ENCODE measurements around the gene ZNF462. TPM values are rescaled to one million over a fixed set of nuclear protein-coding genes. Genes with fewer than 3 reads are reported as not detected.

ZNF462 gene
- total RNA-seq, 2 donors from 2014 or later = 4.7 to 8.9 TPM

GRCh38 chr9:106828070-106828469 is 34.9 kb upstream of the ZNF462 start:
- Histone ChIP-seq H3K4me3 (no peak overlapping the region), H3K27me3 (no peaks in the 10 kb centered on the region), H3K4me1 (peaks cover 10% of the 10 kb centered on the region), H3K27ac (no peak overlapping the region), H3K9me3 (no peaks in the 10 kb centered on the region), H3K36me3 (replicated peaks in 1 of 2; ENCODE audit: insufficient read depth in 1 of 2, low read depth in 2 of 2) (no peaks in the 10 kb centered on the region)
- no peak for TF ChIP-seq POLR2A (IDR thresholded peaks at IDR 0.05)
- TF ChIP-seq CTCF (IDR thresholded peaks at IDR 0.05) = no peak
- ATAC-seq (no peak), DNase-seq (no peak)
- intact Hi-C loops (cut with DNase I) = no loop called here
- WGBS, 2 donors = 31 to 38% methylated on average over 3 of the region's 3 CpGs

- no peaks in the 10 kb centered on the region for H3K9me3 ChIP-seq
- no peaks in the 10 kb centered on the region for H3K36me3 ChIP-seq (replicated peaks in 1 of 2; ENCODE audit: insufficient read depth in 1 of 2, low read depth in 2 of 2)
- intact Hi-C loops (cut with DNase I) = no loop called here
- H3K27ac ChIP-seq = no peak overlapping the region
- no peak for ATAC-seq
- H3K4me1 ChIP-seq = peaks cover 10% of the 10 kb centered on the region
- DNase-seq = no peak
- TF ChIP-seq CTCF (IDR thresholded peaks at IDR 0.05) (no peak), POLR2A (IDR thresholded peaks at IDR 0.05) (no peak)
- H3K27me3 ChIP-seq = no peaks in the 10 kb centered on the region
- no peak overlapping the region for H3K4me3 ChIP-seq
These were observed 34.0 kb upstream of the ZNF462 start for GRCh38 chr9:106828965-106829364.

- DNase-seq (no peak), ATAC-seq (no peak)
- TF ChIP-seq CTCF (IDR thresholded peaks at IDR 0.05) (no peak), POLR2A (IDR thresholded peaks at IDR 0.05) (no peak)
- Histone ChIP-seq H3K27ac (no peak overlapping the region), H3K9me3 (no peaks in the 10 kb centered on the region), H3K36me3 (replicated peaks in 1 of 2; ENCODE audit: insufficient read depth in 1 of 2, low read depth in 2 of 2) (no peaks in the 10 kb centered on the region), H3K27me3 (no peaks in the 10 kb centered on the region), H3K4me1 (peaks cover 10% of the 10 kb centered on the region), H3K4me3 (no peak overlapping the region)
- 58 to 59% methylated on average over 2 of the region's 2 CpGs for WGBS, 2 donors
- intact Hi-C loops (cut with DNase I) = no loop called here
These were observed 33.1 kb upstream of the ZNF462 start for GRCh38 chr9:106829666-106830408.

- intact Hi-C loops (cut with DNase I) = no loop called here
- no peak for TF ChIP-seq CTCF (IDR thresholded peaks at IDR 0.05)
- TF ChIP-seq POLR2A (IDR thresholded peaks at IDR 0.05) = no peak
- DNase-seq = peak in 3 of 4 donors; percentile 3 to 14 (median 8)
- Histone ChIP-seq H3K36me3 (replicated peaks in 1 of 2; ENCODE audit: insufficient read depth in 1 of 2, low read depth in 2 of 2) (no peaks in the 10 kb centered on the region), H3K9me3 (no peaks in the 10 kb centered on the region), H3K4me1 (peaks cover 10% of the 10 kb centered on the region), H3K27me3 (no peaks in the 10 kb centered on the region), H3K4me3 (no peak overlapping the region), H3K27ac (no peak overlapping the region)
- WGBS, 2 donors = 43 to 56% methylated on average over 4 of the region's 4 CpGs
- peak; percentile 59 for ATAC-seq
These were observed 32.3 kb upstream of the ZNF462 start for GRCh38 chr9:106830527-106831150.

GRCh38 chr9:106834888-106835287 is 28.1 kb upstream of the ZNF462 start:
- Histone ChIP-seq H3K9me3 (no peaks in the 10 kb centered on the region), H3K27me3 (no peaks in the 10 kb centered on the region), H3K4me1 (peaks cover 10% of the 10 kb centered on the region), H3K27ac (no peak overlapping the region), H3K4me3 (no peak overlapping the region), H3K36me3 (replicated peaks in 1 of 2; ENCODE audit: insufficient read depth in 1 of 2, low read depth in 2 of 2) (no peaks in the 10 kb centered on the region)
- DNase-seq = no peak
- no peak for ATAC-seq
- TF ChIP-seq POLR2A (IDR thresholded peaks at IDR 0.05) (no peak), CTCF (IDR thresholded peaks at IDR 0.05) (no peak)
- intact Hi-C loops (cut with DNase I) = no loop called here
